ENCODE measurements around the gene SFRP2.

SFRP2 gene

DNA sequence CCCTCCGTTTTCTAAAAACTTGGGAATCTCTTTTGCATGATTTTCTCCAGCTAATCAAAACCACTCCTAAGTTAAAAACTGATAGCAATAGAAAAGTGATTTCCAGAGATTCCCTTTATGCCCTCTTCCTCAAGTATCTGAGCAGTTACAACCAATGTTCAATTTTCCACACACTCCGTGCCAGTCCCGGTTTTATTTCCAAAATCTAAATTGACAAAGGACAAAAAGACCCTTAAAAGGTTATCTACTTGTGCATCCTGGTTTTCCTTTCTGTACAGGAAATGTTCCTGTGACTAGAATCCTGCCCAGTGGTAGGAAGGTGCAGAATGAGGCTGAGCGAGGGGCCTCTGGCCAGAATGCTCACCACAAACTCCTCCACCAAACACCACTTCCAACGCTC lies 1.3 kb downstream of the SFRP2 start:
- Histone ChIP-seq H3K4me1 (ENCODE audit: control insufficient read depth, insufficient read depth, low read length) (peaks cover 11% of the 10 kb centered on the region), H3K4me3 (ENCODE audit: low read depth, low read length) (no peak overlapping the region), H3K36me3 (ENCODE audit: control insufficient read depth in 2 of 2, insufficient read depth in 1 of 2, low read length in 2 of 2) (no peaks in the 10 kb centered on the region), H3K27ac (ENCODE audit: extremely low read depth, low read depth, low read length) (no peak overlapping the region; the same call in 1 of the 2 replicates), H3K9me3 (ENCODE audit: control insufficient read depth, insufficient read depth, low read depth, low read length) (no peaks in the 10 kb centered on the region)
- CTCF ChIA-PET = interaction anchor here (1.1 to 1.2 kb wide), 2 partner anchors 37 to 232 kb away, joined by 3 to 4 read pairs; no protein-coding TSS in a partner anchor
- TF ChIP-seq SETDB1 (IDR thresholded peaks at IDR 0.05; ENCODE audit: insufficient read length, low read length) = no peak
- TF ChIP-seq, protein P1, sequence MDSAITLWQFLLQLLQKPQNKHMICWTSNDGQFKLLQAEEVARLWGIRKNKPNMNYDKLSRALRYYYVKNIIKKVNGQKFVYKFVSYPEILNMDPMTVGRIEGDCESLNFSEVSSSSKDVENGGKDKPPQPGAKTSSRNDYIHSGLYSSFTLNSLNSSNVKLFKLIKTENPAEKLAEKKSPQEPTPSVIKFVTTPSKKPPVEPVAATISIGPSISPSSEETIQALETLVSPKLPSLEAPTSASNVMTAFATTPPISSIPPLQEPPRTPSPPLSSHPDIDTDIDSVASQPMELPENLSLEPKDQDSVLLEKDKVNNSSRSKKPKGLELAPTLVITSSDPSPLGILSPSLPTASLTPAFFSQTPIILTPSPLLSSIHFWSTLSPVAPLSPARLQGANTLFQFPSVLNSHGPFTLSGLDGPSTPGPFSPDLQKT (IDR thresholded peaks at IDR 0.05; ENCODE audit: borderline replicate concordance, low read depth, low read length) = no peak
- no peak for TF ChIP-seq SP2 (tag by site-specific recombination; IDR thresholded peaks at IDR 0.05)
- TF ChIP-seq ZNF350 (tag by site-specific recombination; IDR thresholded peaks at IDR 0.05) = no peak
- no peak for TF ChIP-seq ZSCAN18 (tag by site-specific recombination; IDR thresholded peaks at IDR 0.05)
- TF ChIP-seq AEBP2 (tag by site-specific recombination; IDR thresholded peaks at IDR 0.05; ENCODE audit: borderline replicate concordance) = no peak
- no peak for TF ChIP-seq GFI1B (tag by site-specific recombination; IDR thresholded peaks at IDR 0.05)
- POLR2A ChIA-PET = no interaction called here

- TF ChIP-seq ZBTB26 (tag by site-specific recombination; optimal IDR thresholded peaks at IDR 0.05) = no peak
- no peak for TF ChIP-seq KLF8 (tag by site-specific recombination; IDR thresholded peaks at IDR 0.05)
- TF ChIP-seq, protein P2, sequence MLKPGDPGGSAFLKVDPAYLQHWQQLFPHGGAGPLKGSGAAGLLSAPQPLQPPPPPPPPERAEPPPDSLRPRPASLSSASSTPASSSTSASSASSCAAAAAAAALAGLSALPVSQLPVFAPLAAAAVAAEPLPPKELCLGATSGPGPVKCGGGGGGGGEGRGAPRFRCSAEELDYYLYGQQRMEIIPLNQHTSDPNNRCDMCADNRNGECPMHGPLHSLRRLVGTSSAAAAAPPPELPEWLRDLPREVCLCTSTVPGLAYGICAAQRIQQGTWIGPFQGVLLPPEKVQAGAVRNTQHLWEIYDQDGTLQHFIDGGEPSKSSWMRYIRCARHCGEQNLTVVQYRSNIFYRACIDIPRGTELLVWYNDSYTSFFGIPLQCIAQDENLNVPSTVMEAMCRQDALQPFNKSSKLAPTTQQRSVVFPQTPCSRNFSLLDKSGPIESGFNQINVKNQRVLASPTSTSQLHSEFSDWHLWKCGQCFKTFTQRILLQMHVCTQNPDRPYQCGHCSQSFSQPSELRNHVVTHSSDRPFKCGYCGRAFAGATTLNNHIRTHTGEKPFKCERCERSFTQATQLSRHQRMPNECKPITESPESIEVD (tag by site-specific recombination; IDR thresholded peaks at IDR 0.05) = 0 out of 2 replicates have a peak, but pooled peaks have one; percentile 7
- TF ChIP-seq, protein P3, sequence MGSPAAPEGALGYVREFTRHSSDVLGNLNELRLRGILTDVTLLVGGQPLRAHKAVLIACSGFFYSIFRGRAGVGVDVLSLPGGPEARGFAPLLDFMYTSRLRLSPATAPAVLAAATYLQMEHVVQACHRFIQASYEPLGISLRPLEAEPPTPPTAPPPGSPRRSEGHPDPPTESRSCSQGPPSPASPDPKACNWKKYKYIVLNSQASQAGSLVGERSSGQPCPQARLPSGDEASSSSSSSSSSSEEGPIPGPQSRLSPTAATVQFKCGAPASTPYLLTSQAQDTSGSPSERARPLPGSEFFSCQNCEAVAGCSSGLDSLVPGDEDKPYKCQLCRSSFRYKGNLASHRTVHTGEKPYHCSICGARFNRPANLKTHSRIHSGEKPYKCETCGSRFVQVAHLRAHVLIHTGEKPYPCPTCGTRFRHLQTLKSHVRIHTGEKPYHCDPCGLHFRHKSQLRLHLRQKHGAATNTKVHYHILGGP (tag by site-specific recombination; IDR thresholded peaks at IDR 0.05) = no peak
- no peak for TF ChIP-seq ZNF121 (tag by site-specific recombination; IDR thresholded peaks at IDR 0.05)
- no peak for TF ChIP-seq ZNF19 (tag by site-specific recombination; IDR thresholded peaks at IDR 0.05; ENCODE audit: low read depth)
- no peak for TF ChIP-seq ZNF785 (tag by site-specific recombination; IDR thresholded peaks at IDR 0.05)
- no peak for TF ChIP-seq ZNF350 (tag by site-specific recombination; IDR thresholded peaks at IDR 0.05)
- TF ChIP-seq EGR2 (tag by site-specific recombination; IDR thresholded peaks at IDR 0.05; ENCODE audit: low read depth) = no peak
- Histone ChIP-seq H3K27ac (ENCODE audit: extremely low read depth, low read depth, low read length) (no peak overlapping the region), H3K9me3 (ENCODE audit: control insufficient read depth, insufficient read depth, low read depth, low read length) (no peaks in the 10 kb centered on the region), H3K4me1 (ENCODE audit: control insufficient read depth, insufficient read depth, low read length) (peaks cover 12% of the 10 kb centered on the region), H3K4me3 (ENCODE audit: low read depth, low read length) (no peak overlapping the region), H3K36me3 (ENCODE audit: control insufficient read depth in 2 of 2, insufficient read depth in 1 of 2, low read length in 2 of 2) (no peaks in the 10 kb centered on the region)
- POLR2A ChIA-PET = no interaction called here
- CTCF ChIA-PET = interaction anchor here (0.8 to 1.2 kb wide), 4 partner anchors 8 to 832 kb away, joined by 3 to 4 read pairs (median 4); no protein-coding TSS in a partner anchor
Observed at GRCh38 chr4:153787061-153787560, 1.8 kb downstream of the SFRP2 start.
